HUES6 (cell line): ENCODE data around the gene OR13D1.
"Not testable (repeated sequence)": the region's sequence is repeated elsewhere in the genome, so short reads cannot be mapped to it uniquely, and the experiment has no call there.

Experiments
- H3K27ac ChIP-seq: 2 replicates; pipeline ENCODE4 v1.7.0; 2013; ENCODE audit warnings: low read depth, mild to moderate bottlenecking, low read length, inconsistent platforms
- H3K27me3 ChIP-seq: 2 replicates; pipeline ENCODE4 v1.6.1; 2013; ENCODE audit warnings: low read length; ENCODE audit not compliant: control insufficient read depth, insufficient read depth
- H3K36me3 ChIP-seq: 2 replicates; pipeline ENCODE4 v1.6.1; 2013; ENCODE audit warnings: low read length; ENCODE audit not compliant: control insufficient read depth, insufficient read depth
- H3K4me1 ChIP-seq: 2 replicates; pipeline ENCODE4 v1.6.1; 2013; ENCODE audit warnings: low read length; ENCODE audit not compliant: control insufficient read depth, insufficient read depth
- H3K4me3 ChIP-seq: 2 replicates; pipeline ENCODE4 v1.5.1; 2013; ENCODE audit warnings: low read depth, low read length
- H3K9ac ChIP-seq: one replicate; pipeline ENCODE4 v1.6.1; 2013; ENCODE audit warnings: mild to moderate bottlenecking, low read length
- H3K9me3 ChIP-seq: 2 replicates; pipeline ENCODE4 v1.6.1; 2013; ENCODE audit warnings: low read depth, low read length; ENCODE audit not compliant: control insufficient read depth, insufficient read depth

Gene OR13D1

DNA sequence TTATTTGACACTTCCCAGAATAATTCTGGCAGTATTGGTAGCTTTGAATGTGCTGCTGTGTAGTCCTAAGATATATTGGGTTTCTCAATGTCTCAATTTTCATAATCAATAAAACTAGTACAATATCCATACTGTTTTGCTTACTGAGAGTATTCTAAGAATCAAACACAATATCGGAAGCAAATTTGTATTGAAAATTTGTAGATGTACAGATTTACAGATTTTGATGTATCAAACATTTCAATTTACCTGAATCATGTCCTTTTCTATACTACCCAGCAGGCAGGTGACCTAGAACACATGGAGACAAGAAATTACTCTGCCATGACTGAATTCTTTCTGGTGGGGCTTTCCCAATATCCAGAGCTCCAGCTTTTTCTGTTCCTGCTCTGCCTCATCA lies at the start of gene OR13D1:
Gene OR13D1, plus strand, starts transcription at position 301 of the 400 bp plus-strand sequence. Its CDS starts 0 bp downstream, at position 301.
- H3K4me1 ChIP-seq, result no peaks in the 10 kb centered on the region
- H3K36me3 ChIP-seq, result no peaks in the 10 kb centered on the region
- H3K27ac ChIP-seq, result no peak within 1 kb of the TSS
- no peaks in the 10 kb centered on the region for H3K9me3 ChIP-seq
- no peak within 1 kb of the TSS for H3K4me3 ChIP-seq
- no peak within 1 kb of the TSS for H3K9ac ChIP-seq
- no peaks in the 10 kb centered on the region for H3K27me3 ChIP-seq

GRCh38 chr9:104658496-104659195 lies 35.7 kb upstream of the OR13D1 start:
- no peak overlapping the region for H3K9ac ChIP-seq
- H3K4me1 ChIP-seq, result no peaks in the 10 kb centered on the region
- no peaks in the 10 kb centered on the region for H3K36me3 ChIP-seq
- H3K9me3 ChIP-seq, result no peaks in the 10 kb centered on the region
- H3K4me3 ChIP-seq, result no peak overlapping the region
- H3K27ac ChIP-seq, result no peak overlapping the region
- no peaks in the 10 kb centered on the region for H3K27me3 ChIP-seq

- Histone ChIP-seq H3K9ac (no peak overlapping the region), H3K36me3 (no peaks in the 10 kb centered on the region), H3K9me3 (no peaks in the 10 kb centered on the region), H3K4me1 (no peaks in the 10 kb centered on the region), H3K27ac (no peak overlapping the region), H3K4me3 (no peak overlapping the region), H3K27me3 (no peaks in the 10 kb centered on the region)
Measured at GRCh38 chr9:104675611-104676010, 18.7 kb upstream of the OR13D1 start.

- no peak overlapping the region for H3K4me3 ChIP-seq
- no peaks in the 10 kb centered on the region for H3K36me3 ChIP-seq
- H3K27me3 ChIP-seq, result no peaks in the 10 kb centered on the region
- H3K4me1 ChIP-seq, result no peaks in the 10 kb centered on the region
- no peak overlapping the region for H3K9ac ChIP-seq
- H3K9me3 ChIP-seq, result no peaks in the 10 kb centered on the region
- H3K27ac ChIP-seq, result no peak overlapping the region
Measured at GRCh38 chr9:104682642-104683041, 11.7 kb upstream of the OR13D1 start.

DNA sequence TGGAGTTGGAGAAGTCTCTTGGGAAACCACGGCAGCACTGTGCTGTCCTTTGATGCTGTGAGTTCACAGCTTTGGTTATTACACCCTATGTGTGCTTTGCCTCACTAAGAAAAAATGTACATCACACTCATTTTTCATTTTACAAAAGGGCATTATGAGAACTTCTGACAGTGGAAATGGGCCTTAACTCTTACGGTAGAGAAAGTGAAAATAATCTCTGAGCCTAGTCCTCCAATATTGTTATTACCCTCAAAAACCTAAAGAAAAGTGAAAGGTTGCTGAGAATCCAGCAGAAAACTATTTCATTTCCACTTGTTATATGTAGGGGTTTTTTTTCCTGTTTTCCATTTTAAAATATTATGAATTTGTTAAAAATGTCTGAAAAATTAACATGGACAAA lies 8.2 kb upstream of the OR13D1 start:
- H3K4me3 ChIP-seq, result no peak overlapping the region
- H3K9me3 ChIP-seq, result no peaks in the 10 kb centered on the region
- H3K27me3 ChIP-seq, result no peaks in the 10 kb centered on the region
- no peaks in the 10 kb centered on the region for H3K36me3 ChIP-seq
- H3K27ac ChIP-seq, result no peak overlapping the region
- no peak overlapping the region for H3K9ac ChIP-seq
- no peaks in the 10 kb centered on the region for H3K4me1 ChIP-seq

GRCh38 chr9:104700306-104700705 lies 6.0 kb downstream of the OR13D1 start:
- H3K36me3 ChIP-seq, result no peaks in the 10 kb centered on the region
- no peak overlapping the region for H3K9ac ChIP-seq
- no peaks in the 10 kb centered on the region for H3K4me1 ChIP-seq
- no peak overlapping the region for H3K27ac ChIP-seq
- H3K9me3 ChIP-seq, result no peaks in the 10 kb centered on the region
- no peak overlapping the region for H3K4me3 ChIP-seq
- H3K27me3 ChIP-seq, result no peaks in the 10 kb centered on the region

DNA sequence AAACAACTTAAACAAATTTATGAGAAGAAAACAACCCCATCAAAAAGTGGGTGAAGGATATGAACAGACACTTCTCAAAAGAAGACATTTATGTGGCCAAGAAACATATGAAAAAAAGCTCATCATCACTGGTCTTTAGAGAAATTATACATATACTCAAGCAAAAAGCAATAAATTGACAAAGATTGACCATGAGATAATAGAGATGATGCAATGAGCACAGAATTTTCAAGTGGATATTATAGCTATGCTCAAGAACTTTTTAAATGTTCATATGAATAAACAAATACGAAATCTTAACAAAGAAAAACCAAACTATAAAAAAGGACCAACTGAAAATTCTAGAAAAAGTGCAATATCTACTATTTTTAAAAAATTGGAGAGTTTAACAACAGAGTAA lies 14.4 kb downstream of the OR13D1 start:
- not testable (repeated sequence) for H3K4me1 ChIP-seq, H3K27me3 ChIP-seq, H3K27ac ChIP-seq, H3K36me3 ChIP-seq, H3K4me3 ChIP-seq, H3K9me3 ChIP-seq, H3K9ac ChIP-seq

DNA sequence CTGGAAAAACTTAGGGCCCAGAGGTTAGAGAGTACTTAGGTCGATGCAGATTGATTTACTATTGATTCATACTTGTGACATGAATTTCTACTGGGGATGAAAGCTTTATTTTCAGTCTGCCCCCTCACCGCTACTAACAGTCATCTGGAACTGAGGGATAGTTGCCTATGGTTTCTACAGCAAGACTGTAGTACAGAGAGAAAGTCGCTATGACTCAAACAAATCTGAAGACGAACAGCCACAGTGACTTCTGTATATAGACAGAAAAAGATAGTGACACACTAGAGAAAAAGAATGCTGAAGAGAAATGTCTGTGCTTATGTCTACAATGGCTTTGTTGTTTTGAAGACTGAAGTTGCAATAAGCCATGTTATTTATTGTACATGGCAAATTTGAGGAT lies 17.3 kb downstream of the OR13D1 start:
- Histone ChIP-seq H3K4me1 (no peaks in the 10 kb centered on the region), H3K9me3 (no peaks in the 10 kb centered on the region), H3K36me3 (no peaks in the 10 kb centered on the region), H3K27ac (no peak overlapping the region), H3K27me3 (no peaks in the 10 kb centered on the region), H3K9ac (no peak overlapping the region), H3K4me3 (no peak overlapping the region)

- no peak overlapping the region for H3K27ac ChIP-seq
- no peaks in the 10 kb centered on the region for H3K36me3 ChIP-seq
- H3K9me3 ChIP-seq, result no peaks in the 10 kb centered on the region
- H3K9ac ChIP-seq, result no peak overlapping the region
- H3K4me1 ChIP-seq, result 0 out of 2 replicates have a peak, but pooled peaks cover 5% of the 10 kb centered on the region
- H3K27me3 ChIP-seq, result no peaks in the 10 kb centered on the region
- H3K4me3 ChIP-seq, result no peak overlapping the region
Measured at GRCh38 chr9:104725014-104725413, 30.7 kb downstream of the OR13D1 start.

DNA sequence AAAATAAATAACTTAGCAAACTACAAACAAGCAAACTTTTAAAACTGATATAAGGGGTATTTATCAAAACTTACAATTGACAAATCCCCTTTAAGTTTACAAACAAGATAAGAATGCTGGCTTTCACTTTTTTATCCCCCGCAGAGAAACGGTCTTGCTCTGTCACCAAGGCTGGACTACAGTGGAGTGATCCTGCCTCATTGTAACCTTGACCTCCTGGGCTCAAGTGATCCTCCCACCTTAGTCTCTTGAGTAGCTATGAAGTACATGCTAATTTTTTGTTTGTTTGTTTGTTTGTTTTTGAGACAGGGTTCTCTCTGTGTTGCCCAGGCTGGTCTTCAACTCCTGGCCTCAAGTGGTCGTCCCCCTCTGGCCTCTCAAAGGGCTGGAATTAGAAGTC lies 44.1 kb downstream of the OR13D1 start:
- no peak overlapping the region for H3K9ac ChIP-seq
- H3K4me3 ChIP-seq, result no peak overlapping the region
- peaks cover 9% of the 10 kb centered on the region; the same call in 1 of the 2 replicates for H3K4me1 ChIP-seq
- no peaks in the 10 kb centered on the region for H3K36me3 ChIP-seq
- H3K9me3 ChIP-seq, result no peaks in the 10 kb centered on the region
- H3K27me3 ChIP-seq, result no peaks in the 10 kb centered on the region
- H3K27ac ChIP-seq, result no peak overlapping the region

DNA sequence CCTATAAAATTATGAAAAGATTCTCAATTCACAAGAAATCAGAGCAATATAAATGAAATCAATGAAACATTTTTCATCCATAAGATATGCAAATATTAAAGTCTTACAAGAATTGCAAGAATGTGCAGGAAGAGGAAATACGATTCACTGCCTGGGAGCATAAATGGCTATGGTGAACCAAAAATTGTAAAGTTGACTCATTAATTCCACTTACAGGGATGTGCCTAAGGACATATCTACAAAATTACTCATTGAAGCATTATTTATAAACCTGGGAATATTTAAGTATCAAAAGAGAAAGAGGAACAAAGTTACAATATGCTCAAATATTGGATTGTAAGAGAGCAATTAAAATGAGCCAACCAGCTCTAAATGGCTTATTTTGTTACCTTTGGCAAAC lies 46.3 kb downstream of the OR13D1 start:
- Histone ChIP-seq H3K4me3 (no peak overlapping the region), H3K4me1 (peaks cover 9% of the 10 kb centered on the region; the same call in 1 of the 2 replicates), H3K27me3 (no peaks in the 10 kb centered on the region), H3K9ac (no peak overlapping the region), H3K27ac (no peak overlapping the region), H3K36me3 (no peaks in the 10 kb centered on the region), H3K9me3 (no peaks in the 10 kb centered on the region)
